NB4 (cell line): ENCODE data around the gene INVS.

Experiments used
- CTCF ChIP-seq: IDR thresholded peaks from one replicate; pipeline ENCODE4 v1.5.1; 2012; ENCODE audit warnings: low read depth, low read length
- POLR2A ChIP-seq: IDR thresholded peaks from 2 replicates; pipeline ENCODE4 v1.6.1; 2011; ENCODE audit warnings: mild to moderate bottlenecking; ENCODE audit not compliant: insufficient read length; ENCODE audit errors: extremely low read depth

DNA sequence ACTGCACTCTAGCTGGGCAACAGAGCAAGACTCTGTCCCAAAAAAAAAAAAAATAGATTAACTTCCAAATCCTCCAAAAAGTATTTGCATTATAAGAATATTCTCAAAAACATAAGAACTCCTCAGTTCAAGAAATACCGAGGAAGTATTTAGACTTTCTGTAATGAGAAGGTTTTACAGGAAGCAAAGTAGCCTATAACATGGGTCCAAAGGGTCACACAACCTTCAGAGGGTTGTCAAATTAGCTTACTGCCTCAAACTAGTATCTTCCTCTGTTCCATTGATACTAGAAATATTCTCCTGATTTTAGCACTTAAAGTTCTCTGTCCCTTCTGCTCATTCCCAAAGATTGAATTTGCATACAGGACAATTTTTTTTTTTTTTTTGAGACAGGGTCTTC, 121.9 kb downstream of the INVS start:
- TF ChIP-seq CTCF (no peak), POLR2A (no peak)
